ENCODE data around the gene MDN1. TPM values are rescaled to one million over a fixed set of nuclear protein-coding genes. Genes with fewer than 3 reads are reported as not detected.
"Not testable (repeated sequence)": the region's sequence is repeated elsewhere in the genome, so short reads cannot be mapped to it uniquely, and the experiment has no call there.

MDN1 gene
- total and polyA plus RNA-seq, 8 donors = 15.6 to 27.5 (median 18.1) TPM

DNA sequence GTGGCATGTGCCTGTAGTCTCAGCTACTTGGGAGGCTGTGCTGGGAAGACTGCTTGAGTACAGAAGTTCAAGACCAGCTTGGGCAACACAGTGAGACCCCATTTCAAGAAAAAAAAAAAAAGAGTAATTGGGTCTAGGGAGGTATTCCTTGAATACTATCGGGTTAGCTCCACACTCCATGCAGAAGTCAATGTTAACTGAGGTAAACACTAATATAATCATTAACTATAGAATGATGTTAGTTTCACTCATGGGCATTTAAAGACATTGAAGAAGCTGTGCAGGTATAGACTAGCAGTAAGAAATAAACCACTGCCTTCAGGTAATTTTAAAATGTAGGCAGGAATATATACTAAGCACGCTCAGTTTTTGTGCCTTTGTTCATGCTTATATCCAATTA is 32.6 kb downstream of the MDN1 start:
- DNase-seq = no peak
- TF ChIP-seq, protein P1, sequence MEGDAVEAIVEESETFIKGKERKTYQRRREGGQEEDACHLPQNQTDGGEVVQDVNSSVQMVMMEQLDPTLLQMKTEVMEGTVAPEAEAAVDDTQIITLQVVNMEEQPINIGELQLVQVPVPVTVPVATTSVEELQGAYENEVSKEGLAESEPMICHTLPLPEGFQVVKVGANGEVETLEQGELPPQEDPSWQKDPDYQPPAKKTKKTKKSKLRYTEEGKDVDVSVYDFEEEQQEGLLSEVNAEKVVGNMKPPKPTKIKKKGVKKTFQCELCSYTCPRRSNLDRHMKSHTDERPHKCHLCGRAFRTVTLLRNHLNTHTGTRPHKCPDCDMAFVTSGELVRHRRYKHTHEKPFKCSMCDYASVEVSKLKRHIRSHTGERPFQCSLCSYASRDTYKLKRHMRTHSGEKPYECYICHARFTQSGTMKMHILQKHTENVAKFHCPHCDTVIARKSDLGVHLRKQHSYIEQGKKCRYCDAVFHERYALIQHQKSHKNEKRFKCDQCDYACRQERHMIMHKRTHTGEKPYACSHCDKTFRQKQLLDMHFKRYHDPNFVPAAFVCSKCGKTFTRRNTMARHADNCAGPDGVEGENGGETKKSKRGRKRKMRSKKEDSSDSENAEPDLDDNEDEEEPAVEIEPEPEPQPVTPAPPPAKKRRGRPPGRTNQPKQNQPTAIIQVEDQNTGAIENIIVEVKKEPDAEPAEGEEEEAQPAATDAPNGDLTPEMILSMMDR (IDR thresholded peaks at IDR 0.05) = no peak
- no peak for ATAC-seq
- Histone ChIP-seq H3K4me3 (no peak overlapping the region), H3K4me1 (no peaks in the 10 kb centered on the region), H3K9me3 (no peaks in the 10 kb centered on the region), H3K27ac (no peak overlapping the region), H3K36me3 (peaks cover 0 to 25% (median 13%) of the 10 kb centered on the region in 3 donors), H3K27me3 (no peaks in the 10 kb centered on the region)
- 62 to 67% methylated on average over 2 of the region's 2 CpGs for WGBS, 2 donors
- intact Hi-C loops (cut with DNase I) = no loop called here
- no peak for FAIRE-seq

DNA sequence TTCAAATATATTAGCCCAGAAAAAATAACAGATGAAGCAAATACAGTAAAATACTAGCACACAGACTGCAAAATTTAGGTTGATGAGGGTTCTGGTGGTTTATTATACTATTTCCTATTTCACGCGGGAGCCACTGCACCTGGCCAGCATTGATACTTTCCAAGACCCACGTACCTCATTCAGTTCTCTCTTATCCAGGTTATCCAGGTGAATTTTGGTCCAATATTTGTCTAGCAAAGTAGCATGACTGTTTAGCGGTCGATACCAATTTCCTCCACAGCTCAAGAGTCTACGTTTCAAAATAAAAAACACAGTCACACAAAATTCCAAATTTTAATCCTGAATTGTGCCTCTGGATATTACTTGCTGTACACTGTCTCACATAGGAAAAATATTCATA is 34.8 kb downstream of the MDN1 start:
- WGBS, 2 donors = 52 to 66% methylated on average over 6 of the region's 6 CpGs

DNA sequence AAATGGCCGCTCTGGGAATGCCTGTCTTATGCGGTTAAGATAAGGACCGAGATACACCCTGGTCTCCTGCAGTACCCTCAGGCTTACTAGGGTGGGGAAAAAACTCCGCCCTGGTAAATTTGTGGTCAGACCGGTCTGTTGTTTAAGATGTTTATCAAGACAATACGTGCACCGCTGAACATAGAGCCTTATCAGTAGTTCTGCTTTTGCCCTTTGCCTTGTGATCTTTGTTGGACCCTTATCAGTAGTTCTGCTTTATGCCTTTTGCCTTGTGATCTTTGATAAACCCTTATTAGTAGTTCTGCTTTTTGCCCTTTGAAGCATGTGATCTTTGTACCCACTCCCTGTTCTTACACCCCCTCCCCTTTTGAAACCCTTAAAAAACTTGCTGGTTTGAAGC is 36.3 kb downstream of the MDN1 start:
- peaks cover 0 to 31% (median 11%) of the 10 kb centered on the region in 3 donors for H3K36me3 ChIP-seq
- H3K4me3 ChIP-seq; FAIRE-seq; H3K27ac ChIP-seq; H3K4me1 ChIP-seq; H3K27me3 ChIP-seq; intact Hi-C loops (cut with DNase I); DNase-seq; H3K9me3 ChIP-seq; ATAC-seq: not testable (repeated sequence)
- WGBS, 2 donors = 93 to 94% methylated on average over 7 of the region's 7 CpGs

More for the DNA sequence above, 34.8 kb downstream of the MDN1 start:
- FAIRE-seq (no peak), DNase-seq (no peak), ATAC-seq (no peak)
- Histone ChIP-seq H3K4me1 (no peaks in the 10 kb centered on the region), H3K4me3 (no peak overlapping the region), H3K9me3 (no peaks in the 10 kb centered on the region), H3K36me3 (peaks cover 0 to 32% (median 16%) of the 10 kb centered on the region in 3 donors), H3K27me3 (no peaks in the 10 kb centered on the region), H3K27ac (no peak overlapping the region)
- TF ChIP-seq, protein P1 (IDR thresholded peaks at IDR 0.05) = no peak
- intact Hi-C loops (cut with DNase I) = no loop called here

DNA sequence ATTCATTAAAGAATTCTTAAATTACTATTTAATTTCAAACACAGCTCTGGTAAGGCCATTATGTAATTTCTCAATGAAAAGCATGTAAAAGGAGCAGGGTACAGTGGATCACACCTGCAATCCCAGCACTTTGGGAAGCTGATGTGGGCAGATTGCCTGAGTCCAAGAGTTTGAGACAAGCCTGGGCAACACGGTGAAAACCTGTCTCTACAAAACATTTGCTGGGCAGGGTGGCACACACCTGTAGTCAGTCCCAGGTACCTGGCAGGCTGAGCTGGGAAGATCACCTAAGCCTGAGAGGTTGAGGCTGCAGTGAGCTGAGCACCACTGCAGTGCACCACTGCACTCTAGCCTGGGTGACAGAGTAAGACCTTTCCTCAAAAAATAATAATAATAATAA is 37.4 kb downstream of the MDN1 start:
- Histone ChIP-seq H3K4me1 (no peaks in the 10 kb centered on the region), H3K4me3 (no peak overlapping the region), H3K9me3 (no peaks in the 10 kb centered on the region), H3K27me3 (no peaks in the 10 kb centered on the region), H3K36me3 (peaks cover 0 to 31% (median 11%) of the 10 kb centered on the region in 3 donors), H3K27ac (no peak overlapping the region)
- FAIRE-seq (no peak), ATAC-seq (no peak), DNase-seq (no peak)
- 64 to 71% methylated on average over 1 of the region's 1 CpG for WGBS, 2 donors
- TF ChIP-seq, protein P1 (IDR thresholded peaks at IDR 0.05) = no peak
- intact Hi-C loops (cut with DNase I) = no loop called here

DNA sequence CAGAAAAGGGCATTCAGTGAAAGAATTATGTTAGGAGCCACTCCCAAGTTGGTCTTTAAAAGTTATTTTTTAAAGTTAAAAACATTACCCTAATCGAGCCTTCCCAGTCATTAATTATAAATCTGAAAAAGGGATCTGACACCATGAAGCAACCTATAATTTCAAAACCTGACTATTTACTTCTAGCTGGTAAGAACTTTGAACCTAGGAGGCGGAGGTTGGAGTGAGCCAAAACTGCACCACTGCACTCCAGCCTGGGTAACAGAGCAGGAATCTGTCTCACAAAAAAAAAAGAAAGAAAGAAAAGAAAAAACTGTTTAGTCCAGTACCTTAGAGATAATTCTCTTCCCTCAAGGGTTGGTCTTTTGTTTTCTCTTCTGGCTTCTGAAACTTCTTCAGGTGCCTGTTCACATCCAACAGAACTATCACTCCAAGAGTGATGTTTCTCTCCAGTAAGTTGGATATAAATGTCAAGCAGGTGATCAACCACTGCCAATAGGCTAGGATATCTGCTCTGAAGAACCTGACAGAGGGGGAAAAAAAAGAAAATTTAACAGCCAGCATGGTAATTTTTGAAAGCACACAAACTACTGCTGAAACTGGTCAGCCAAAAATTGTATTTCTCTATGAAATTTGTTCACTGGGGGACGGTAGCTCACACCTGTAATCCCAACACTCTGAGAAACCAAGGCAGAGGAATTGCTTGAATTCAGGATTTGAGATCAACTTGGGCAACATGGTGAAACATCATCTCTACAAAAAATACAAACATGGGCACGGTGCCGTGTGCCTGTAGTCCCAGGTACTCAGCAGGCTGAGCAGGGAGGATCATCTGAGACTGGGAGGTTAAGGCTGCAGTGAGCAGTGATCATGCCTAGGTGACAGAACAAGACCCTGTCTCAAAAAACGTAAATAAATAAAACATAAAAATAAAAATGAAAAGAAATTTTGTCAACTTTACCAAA is 38.2 kb downstream of the MDN1 start:
- no peaks in the 10 kb centered on the region for H3K9me3 ChIP-seq
- H3K4me1 ChIP-seq = no peaks in the 10 kb centered on the region
- peaks cover 0 to 31% (median 11%) of the 10 kb centered on the region in 3 donors for H3K36me3 ChIP-seq
- DNase-seq = no peak
- WGBS, 2 donors = 91 to 97% methylated on average over 6 of the region's 6 CpGs
- TF ChIP-seq, protein P1 (IDR thresholded peaks at IDR 0.05) = no peak
- intact Hi-C loops (cut with DNase I) = no loop called here
- no peak for ATAC-seq
- no peak overlapping the region for H3K4me3 ChIP-seq
- no peak overlapping the region for H3K27ac ChIP-seq
- H3K27me3 ChIP-seq = no peaks in the 10 kb centered on the region
- FAIRE-seq = no peak
